Suprapubic skin (tissue), 4 donors: ENCODE data around the gene IQGAP2. TPM values are rescaled to one million over a fixed set of nuclear protein-coding genes. Genes with fewer than 3 reads are reported as not detected.

Source experiments
- DNase-seq, 2 donors: peaks; one replicate each; pipeline ENCODE4 v3.0.0-alpha.2; 2019; ENCODE audit warnings: low spot score in 2 of 2
- H3K27ac ChIP-seq: fragments of 200-600 bp; sonication (generic); one replicate; pipeline ENCODE4 v1.5.1; 2019
- H3K27me3 ChIP-seq: fragments of 200-600 bp; sonication (generic); one replicate; pipeline ENCODE4 v1.5.1; 2019
- H3K36me3 ChIP-seq: fragments of 200-600 bp; sonication (generic); one replicate; pipeline ENCODE4 v1.5.1; 2019
- H3K4me1 ChIP-seq: fragments of 200-600 bp; sonication (generic); one replicate; pipeline ENCODE4 v1.5.1; 2019
- H3K4me3 ChIP-seq: fragments of 200-600 bp; sonication (generic); one replicate; pipeline ENCODE4 v1.5.1; 2019; ENCODE audit warnings: mild to moderate bottlenecking
- H3K9me3 ChIP-seq: fragments of 200-600 bp; sonication (generic); one replicate; pipeline ENCODE4 v1.5.1; 2019
- EP300 ChIP-seq: sonication (generic); formaldehyde crosslinking; IDR thresholded peaks from one replicate; pipeline ENCODE4 v1.6.1; 2017; ENCODE audit warnings: antibody characterized with exemption
- POLR2A ChIP-seq, 2 donors: fragments of 450-650 bp; IDR thresholded peaks; one replicate each; pipeline ENCODE4 v1.6.1; 2017; ENCODE audit warnings: antibody characterized with exemption in 2 of 2, mild to moderate bottlenecking in 2 of 2, moderate library complexity in 2 of 2
- POLR2AphosphoS5 ChIP-seq, 3 donors: sonication (generic); formaldehyde crosslinking; IDR thresholded peaks; one replicate each; pipeline ENCODE4 v1.6.1; 2017; ENCODE audit warnings: antibody characterized with exemption in 3 of 3
- WGBS: methylation state at CpG from one replicate; pipeline ENCODE4 v1.1.5; 2018; 5-methylcytosine and 5-hydroxymethylcytosine counted together
- total RNA-seq, 4 donors: library from RNA; depleted of rRNA; stranded (reverse); fragments of >200 nt; gene quantifications; one replicate each; pipeline ENCODE4 v1.1.0, GENCODE V29; 2016
- TF ChIP-seq, protein P1 (sequence below), 2 donors: fragments of 200-600 bp in 1 of 2; fragments of 450-650 bp in 1 of 2; sonication (generic) in 1 of 2; IDR thresholded peaks; one replicate each; pipeline ENCODE4 v1.5.1; 2016 to 2019; ENCODE audit warnings: antibody characterized with exemption in 2 of 2, mild to moderate bottlenecking in 1 of 2, moderate library complexity in 1 of 2

Gene IQGAP2
- total RNA-seq, 4 donors from 2014 or later: 10.1 to 49.0 (median 12.8) TPM

GRCh38 chr5:76524101-76524835, 121.2 kb downstream of the IQGAP2 start:
- H3K27ac ChIP-seq: no peak overlapping the region
- TF ChIP-seq EP300 (no peak), POLR2A (IDR thresholded peaks at IDR 0.05) (no peak), POLR2AphosphoS5 (IDR thresholded peaks at IDR 0.05) (no peak)
- H3K9me3 ChIP-seq: no peaks in the 10 kb centered on the region
- DNase-seq: no peak
- 90% methylated on average over 3 of the region's 3 CpGs for WGBS
- peaks cover 24% of the 10 kb centered on the region for H3K4me1 ChIP-seq
- no peaks in the 10 kb centered on the region for H3K36me3 ChIP-seq
- no peak overlapping the region for H3K4me3 ChIP-seq
- H3K27me3 ChIP-seq: no peaks in the 10 kb centered on the region

- DNase-seq: no peak
- peaks cover 24% of the 10 kb centered on the region for H3K4me1 ChIP-seq
- no peak overlapping the region for H3K27ac ChIP-seq
- no peaks in the 10 kb centered on the region for H3K9me3 ChIP-seq
- WGBS: 78% methylated on average over 2 of the region's 2 CpGs
- TF ChIP-seq POLR2A (IDR thresholded peaks at IDR 0.05) (no peak), EP300 (no peak), POLR2AphosphoS5 (IDR thresholded peaks at IDR 0.05) (no peak)
- TF ChIP-seq, protein P1, sequence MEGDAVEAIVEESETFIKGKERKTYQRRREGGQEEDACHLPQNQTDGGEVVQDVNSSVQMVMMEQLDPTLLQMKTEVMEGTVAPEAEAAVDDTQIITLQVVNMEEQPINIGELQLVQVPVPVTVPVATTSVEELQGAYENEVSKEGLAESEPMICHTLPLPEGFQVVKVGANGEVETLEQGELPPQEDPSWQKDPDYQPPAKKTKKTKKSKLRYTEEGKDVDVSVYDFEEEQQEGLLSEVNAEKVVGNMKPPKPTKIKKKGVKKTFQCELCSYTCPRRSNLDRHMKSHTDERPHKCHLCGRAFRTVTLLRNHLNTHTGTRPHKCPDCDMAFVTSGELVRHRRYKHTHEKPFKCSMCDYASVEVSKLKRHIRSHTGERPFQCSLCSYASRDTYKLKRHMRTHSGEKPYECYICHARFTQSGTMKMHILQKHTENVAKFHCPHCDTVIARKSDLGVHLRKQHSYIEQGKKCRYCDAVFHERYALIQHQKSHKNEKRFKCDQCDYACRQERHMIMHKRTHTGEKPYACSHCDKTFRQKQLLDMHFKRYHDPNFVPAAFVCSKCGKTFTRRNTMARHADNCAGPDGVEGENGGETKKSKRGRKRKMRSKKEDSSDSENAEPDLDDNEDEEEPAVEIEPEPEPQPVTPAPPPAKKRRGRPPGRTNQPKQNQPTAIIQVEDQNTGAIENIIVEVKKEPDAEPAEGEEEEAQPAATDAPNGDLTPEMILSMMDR (IDR thresholded peaks at IDR 0.05): no peak
- no peak overlapping the region for H3K4me3 ChIP-seq
- H3K36me3 ChIP-seq: no peaks in the 10 kb centered on the region
- H3K27me3 ChIP-seq: no peaks in the 10 kb centered on the region
Measured at GRCh38 chr5:76524868-76525267, 121.8 kb downstream of the IQGAP2 start.

- Histone ChIP-seq H3K9me3 (no peaks in the 10 kb centered on the region), H3K36me3 (no peaks in the 10 kb centered on the region), H3K4me3 (no peak overlapping the region), H3K27me3 (no peaks in the 10 kb centered on the region), H3K27ac (no peak overlapping the region), H3K4me1 (peaks cover 21% of the 10 kb centered on the region)
- DNase-seq: no peak
- TF ChIP-seq POLR2AphosphoS5 (IDR thresholded peaks at IDR 0.05) (no peak), POLR2A (IDR thresholded peaks at IDR 0.05) (no peak), EP300 (no peak)
- TF ChIP-seq, protein P1 (IDR thresholded peaks at IDR 0.05): no peak
- WGBS: 80% methylated on average over 2 of the region's 2 CpGs
Measured at GRCh38 chr5:76525956-76526355, 122.9 kb downstream of the IQGAP2 start.

DNA sequence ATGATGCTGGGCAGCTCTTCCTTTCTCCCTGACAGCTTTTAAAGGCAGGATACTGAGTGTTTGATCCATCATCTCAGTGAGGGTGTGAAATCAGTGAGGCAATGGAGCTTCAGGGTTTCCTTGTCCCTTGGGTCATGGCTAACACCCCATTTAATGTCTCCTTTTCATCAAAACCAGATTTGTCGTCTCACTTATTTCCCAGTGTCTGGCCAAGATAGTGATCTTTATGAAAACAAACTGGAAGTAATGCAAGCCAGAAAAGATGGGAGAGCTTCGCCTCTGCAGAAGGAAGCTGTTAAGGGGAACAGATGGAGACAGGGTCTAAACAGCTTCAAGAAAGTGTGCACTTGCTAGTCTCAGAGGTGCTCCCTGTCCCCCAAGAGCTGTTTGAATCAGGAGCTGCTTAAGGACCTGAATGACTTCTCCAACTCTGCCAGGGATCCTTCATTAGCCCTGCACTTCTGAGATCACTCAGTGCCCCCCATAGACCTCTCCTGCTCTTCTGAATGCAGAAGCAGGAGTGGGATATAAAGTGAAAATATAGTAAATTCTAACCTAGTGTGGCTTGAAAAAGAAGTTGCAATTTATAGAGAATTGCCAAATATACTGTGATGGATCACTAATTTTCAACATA, 124.0 kb downstream of the IQGAP2 start:
- H3K4me1 ChIP-seq: peaks cover 16% of the 10 kb centered on the region
- H3K36me3 ChIP-seq: no peaks in the 10 kb centered on the region
- H3K27ac ChIP-seq: no peak overlapping the region
- no peak overlapping the region for H3K4me3 ChIP-seq
- TF ChIP-seq POLR2AphosphoS5 (IDR thresholded peaks at IDR 0.05) (no peak), EP300 (no peak), POLR2A (IDR thresholded peaks at IDR 0.05) (no peak)
- TF ChIP-seq, protein P1 (IDR thresholded peaks at IDR 0.05): no peak
- H3K9me3 ChIP-seq: no peaks in the 10 kb centered on the region
- no peaks in the 10 kb centered on the region for H3K27me3 ChIP-seq
- WGBS: 20% methylated on average over 2 of the region's 2 CpGs
- DNase-seq: no peak

DNA sequence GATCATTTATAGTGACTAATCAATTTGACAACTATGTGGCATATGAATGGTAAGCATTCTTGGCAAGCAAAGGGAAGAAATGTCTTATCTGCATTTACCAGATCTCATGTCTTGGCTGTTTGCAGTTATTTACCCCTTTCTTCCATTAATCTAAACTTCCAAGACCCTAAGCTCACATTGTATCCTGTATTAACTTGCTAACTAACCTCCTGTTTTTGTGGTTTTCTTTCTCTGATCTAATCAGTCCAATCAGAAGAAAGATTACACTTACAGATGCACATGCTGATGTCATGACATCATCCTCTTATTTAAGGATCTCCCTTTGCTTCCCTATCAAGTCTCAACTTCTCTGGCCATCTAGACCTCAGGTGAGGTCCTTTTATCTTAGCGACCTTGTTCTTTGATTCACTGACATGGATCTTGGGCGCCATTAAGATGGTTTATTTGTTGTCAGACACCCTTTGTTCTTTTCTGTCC, 124.6 kb downstream of the IQGAP2 start:
- Histone ChIP-seq H3K27ac (no peak overlapping the region), H3K27me3 (no peaks in the 10 kb centered on the region), H3K4me1 (peaks cover 16% of the 10 kb centered on the region), H3K4me3 (no peak overlapping the region), H3K36me3 (no peaks in the 10 kb centered on the region), H3K9me3 (no peaks in the 10 kb centered on the region)
- TF ChIP-seq, protein P1 (IDR thresholded peaks at IDR 0.05): no peak
- TF ChIP-seq EP300 (no peak), POLR2A (IDR thresholded peaks at IDR 0.05) (no peak), POLR2AphosphoS5 (IDR thresholded peaks at IDR 0.05) (no peak)
- 51% methylated on average over 2 of the region's 2 CpGs for WGBS
- no peak for DNase-seq
